Activated CD4-positive, alpha-beta memory T cell treated with anti-CD3 and anti-CD28 coated beads for 36 hours (primary cell): ENCODE measurements around the gene KCTD1. TPM values are rescaled to one million over a fixed set of nuclear protein-coding genes. Genes with fewer than 3 reads are reported as not detected.
A peak's percentile ranks its signal among the peaks of the same experiment; 100 is the strongest.

Experiments
- CTCF ChIA-PET: fragments of 350-600 bp; sonication (Branson Sonifier 250); formaldehyde crosslinking; loops from one replicate; lab custom pipeline; 2021; ENCODE audit warnings: antibody characterized with exemption, inconsistent platforms; lab: Charles Lee
- POLR2A ChIA-PET: fragments of 350-600 bp; sonication (Branson Sonifier 250); formaldehyde crosslinking; loops from one replicate; lab custom pipeline; 2021; ENCODE audit warnings: antibody characterized with exemption; lab: Charles Lee
- DNase-seq: peaks from one replicate; pipeline ENCODE4 v3.0.0-alpha.2; 2020
- H3K27ac Mint-ChIP-seq: one replicate; pipeline ENCODE4 v1.8.0; 2021; ENCODE audit warnings: mixed read lengths
- H3K27me3 Mint-ChIP-seq: one replicate; pipeline ENCODE4 v1.8.0; 2021; ENCODE audit warnings: mixed read lengths
- H3K36me3 Mint-ChIP-seq: one replicate; pipeline ENCODE4 v1.8.0; 2021; ENCODE audit warnings: mixed read lengths
- H3K4me1 Mint-ChIP-seq: one replicate; pipeline ENCODE4 v1.8.0; 2021; ENCODE audit warnings: low read depth, mixed read lengths
- H3K4me3 Mint-ChIP-seq: one replicate; pipeline ENCODE4 v1.8.0; 2021; ENCODE audit warnings: mild to moderate bottlenecking, mixed read lengths
- H3K9me3 Mint-ChIP-seq: one replicate; pipeline ENCODE4 v1.8.0; 2021; ENCODE audit warnings: mixed read lengths
- intact Hi-C: fragments of 100-400 bp; cut with micrococcal nuclease; formaldehyde crosslinking; loops from one replicate; pipeline ENCODE4 v1.15.1; 2023
- total RNA-seq, 2 experiments: library from RNA; stranded (reverse); gene quantifications; one replicate each; pipeline ENCODE4 v1.2.3, GENCODE V29; 2021

The KCTD1 gene
- total RNA-seq, 2 experiments from 2014 or later, result 2.5 to 3.2 TPM

- Mint-ChIP-seq H3K4me1 (no peaks in the 10 kb centered on the region), H3K27me3 (no peaks in the 10 kb centered on the region), H3K9me3 (no peaks in the 10 kb centered on the region), H3K27ac (no peak overlapping the region), H3K4me3 (no peak overlapping the region), H3K36me3 (no peaks in the 10 kb centered on the region)
- DNase-seq, result no peak
- CTCF ChIA-PET, result no interaction called here
- POLR2A ChIA-PET, result no interaction called here
- intact Hi-C loops, result no loop called here
Observed at GRCh38 chr18:26471027-26471426, 77.3 kb downstream of the KCTD1 start.

- H3K9me3 Mint-ChIP-seq, result no peaks in the 10 kb centered on the region
- ChIA-PET POLR2A (no interaction called here), CTCF (no interaction called here)
- no peaks in the 10 kb centered on the region for H3K36me3 Mint-ChIP-seq
- no peak for DNase-seq
- intact Hi-C loops, result no loop called here
- no peaks in the 10 kb centered on the region for H3K4me1 Mint-ChIP-seq
- H3K27ac Mint-ChIP-seq, result no peak overlapping the region
- no peaks in the 10 kb centered on the region for H3K27me3 Mint-ChIP-seq
- no peak overlapping the region for H3K4me3 Mint-ChIP-seq
Observed at GRCh38 chr18:26470011-26470637, 78.2 kb downstream of the KCTD1 start.

- H3K4me3 Mint-ChIP-seq, result no peak overlapping the region
- H3K27me3 Mint-ChIP-seq, result no peaks in the 10 kb centered on the region
- no peak for DNase-seq
- no peak overlapping the region for H3K27ac Mint-ChIP-seq
- no peaks in the 10 kb centered on the region for H3K9me3 Mint-ChIP-seq
- ChIA-PET CTCF (no interaction called here), POLR2A (no interaction called here)
- no peaks in the 10 kb centered on the region for H3K4me1 Mint-ChIP-seq
- H3K36me3 Mint-ChIP-seq, result no peaks in the 10 kb centered on the region
- intact Hi-C loops, result no loop called here
Observed at GRCh38 chr18:26468931-26469340, 79.4 kb downstream of the KCTD1 start.

GRCh38 chr18:26466026-26466425 is 82.3 kb downstream of the KCTD1 start:
- H3K4me1 Mint-ChIP-seq, result no peaks in the 10 kb centered on the region
- H3K9me3 Mint-ChIP-seq, result no peaks in the 10 kb centered on the region
- no peaks in the 10 kb centered on the region for H3K36me3 Mint-ChIP-seq
- H3K27ac Mint-ChIP-seq, result no peak overlapping the region
- no peak for DNase-seq
- ChIA-PET CTCF (no interaction called here), POLR2A (no interaction called here)
- no peaks in the 10 kb centered on the region for H3K27me3 Mint-ChIP-seq
- intact Hi-C loops, result no loop called here
- H3K4me3 Mint-ChIP-seq, result no peak overlapping the region

- Mint-ChIP-seq H3K9me3 (no peaks in the 10 kb centered on the region), H3K27me3 (no peaks in the 10 kb centered on the region), H3K36me3 (no peaks in the 10 kb centered on the region), H3K4me1 (no peaks in the 10 kb centered on the region), H3K27ac (no peak overlapping the region), H3K4me3 (no peak overlapping the region)
- intact Hi-C loops, result no loop called here
- ChIA-PET CTCF (no interaction called here), POLR2A (no interaction called here)
- no peak for DNase-seq
Observed at GRCh38 chr18:26465431-26465830, 82.9 kb downstream of the KCTD1 start.

- H3K27ac Mint-ChIP-seq, result no peak overlapping the region
- no peaks in the 10 kb centered on the region for H3K27me3 Mint-ChIP-seq
- H3K36me3 Mint-ChIP-seq, result peaks cover 5% of the 10 kb centered on the region
- ChIA-PET POLR2A (no interaction called here), CTCF (no interaction called here)
- no peak for DNase-seq
- no peak overlapping the region for H3K4me3 Mint-ChIP-seq
- H3K9me3 Mint-ChIP-seq, result no peaks in the 10 kb centered on the region
- no peaks in the 10 kb centered on the region for H3K4me1 Mint-ChIP-seq
- intact Hi-C loops, result no loop called here
Observed at GRCh38 chr18:26464128-26465011, 84.0 kb downstream of the KCTD1 start.

GRCh38 chr18:26462355-26462754 is 86.0 kb downstream of the KCTD1 start:
- Mint-ChIP-seq H3K27me3 (no peaks in the 10 kb centered on the region), H3K9me3 (no peaks in the 10 kb centered on the region), H3K36me3 (peaks cover 5% of the 10 kb centered on the region), H3K27ac (no peak overlapping the region), H3K4me3 (no peak overlapping the region), H3K4me1 (peaks cover 9% of the 10 kb centered on the region)
- no peak for DNase-seq
- CTCF ChIA-PET, result no interaction called here
- intact Hi-C loops, result no loop called here
- POLR2A ChIA-PET, result no interaction called here

GRCh38 chr18:26461405-26461804 is 86.9 kb downstream of the KCTD1 start:
- ChIA-PET POLR2A (no interaction called here), CTCF (no interaction called here)
- Mint-ChIP-seq H3K36me3 (peaks cover 5% of the 10 kb centered on the region), H3K4me3 (no peak overlapping the region), H3K4me1 (peaks cover 9% of the 10 kb centered on the region), H3K9me3 (no peaks in the 10 kb centered on the region), H3K27me3 (no peaks in the 10 kb centered on the region), H3K27ac (no peak overlapping the region)
- DNase-seq, result no peak
- intact Hi-C loops, result no loop called here

- intact Hi-C loops, result no loop called here
- Mint-ChIP-seq H3K9me3 (no peaks in the 10 kb centered on the region), H3K4me1 (peaks cover 9% of the 10 kb centered on the region), H3K4me3 (no peak overlapping the region), H3K27ac (no peak overlapping the region), H3K36me3 (peaks cover 7% of the 10 kb centered on the region), H3K27me3 (no peaks in the 10 kb centered on the region)
- CTCF ChIA-PET, result no interaction called here
- no peak for DNase-seq
- POLR2A ChIA-PET, result no interaction called here
Observed at GRCh38 chr18:26460449-26461091, 87.8 kb downstream of the KCTD1 start.

- Mint-ChIP-seq H3K4me1 (peaks cover 9% of the 10 kb centered on the region), H3K27ac (no peak overlapping the region), H3K4me3 (no peak overlapping the region), H3K27me3 (no peaks in the 10 kb centered on the region), H3K36me3 (peaks cover 7% of the 10 kb centered on the region), H3K9me3 (no peaks in the 10 kb centered on the region)
- ChIA-PET POLR2A (no interaction called here), CTCF (no interaction called here)
- intact Hi-C loops, result loop anchor here (5.0 kb wide), 1 partner anchor 87 kb away; the partner anchor contains the start of gene KCTD1
- no peak for DNase-seq
Observed at GRCh38 chr18:26459884-26460283, 88.5 kb downstream of the KCTD1 start.

GRCh38 chr18:26459340-26459739 is 89.0 kb downstream of the KCTD1 start:
- Mint-ChIP-seq H3K4me3 (no peak overlapping the region), H3K4me1 (peaks cover 9% of the 10 kb centered on the region), H3K27ac (no peak overlapping the region), H3K9me3 (no peaks in the 10 kb centered on the region), H3K36me3 (peaks cover 7% of the 10 kb centered on the region), H3K27me3 (no peaks in the 10 kb centered on the region)
- ChIA-PET CTCF (no interaction called here), POLR2A (no interaction called here)
- intact Hi-C loops, result loop anchor here (5.0 kb wide), 1 partner anchor 88 kb away; the partner anchor contains the start of gene KCTD1
- no peak for DNase-seq

GRCh38 chr18:26458526-26459232 is 89.7 kb downstream of the KCTD1 start:
- CTCF ChIA-PET, result no interaction called here
- H3K4me1 Mint-ChIP-seq, result peaks cover 9% of the 10 kb centered on the region
- peak; percentile 30 for DNase-seq
- H3K4me3 Mint-ChIP-seq, result no peak overlapping the region
- no peaks in the 10 kb centered on the region for H3K27me3 Mint-ChIP-seq
- H3K9me3 Mint-ChIP-seq, result no peaks in the 10 kb centered on the region
- POLR2A ChIA-PET, result no interaction called here
- H3K27ac Mint-ChIP-seq, result no peak overlapping the region
- intact Hi-C loops, result loop anchor here (5.0 kb wide), 1 partner anchor 89 kb away; the partner anchor contains the start of gene KCTD1
- H3K36me3 Mint-ChIP-seq, result peaks cover 7% of the 10 kb centered on the region
